ENCODE data around the gene RHBDF2.

GRCh38 chr17:76469076-76469990 lies 31.9 kb downstream of the RHBDF2 start:
- TF ChIP-seq CTCF (IDR thresholded peaks at IDR 0.05) (no peak), POLR2AphosphoS5 (IDR thresholded peaks at IDR 0.05) (no peak), POLR2A (IDR thresholded peaks at IDR 0.05) (no peak)

Measured in stomach (tissue), 4 donors.